Psoas muscle (tissue), 8 donors: ENCODE data around the gene SLC4A5. TPM values are rescaled to one million over a fixed set of nuclear protein-coding genes. Genes with fewer than 3 reads are reported as not detected.

Experiments used
- ATAC-seq, 4 donors: fragments of 200-7000 bp; cut with Tn5 transposase; one replicate each; pipeline ENCODE4 v1.9.1; 2020; ENCODE audit warnings: moderate library complexity in 3 of 4, mild to moderate bottlenecking in 2 of 4
- DNase-seq, 2 donors: peaks; one replicate each; pipeline ENCODE4 v3.0.0-alpha.2; 2020
- H3K27ac ChIP-seq: fragments of 200-600 bp; one replicate; pipeline ENCODE4 v1.8.0; 2022
- H3K27me3 ChIP-seq, 3 donors: fragments of 200-600 bp in 1 of 3; one replicate each; pipeline versions ENCODE4 v1.6.1 to v1.8.0; 2013 to 2022; ENCODE audit warnings: low read length in 2 of 3, mild to moderate bottlenecking in 2 of 3, moderate library complexity in 1 of 3; ENCODE audit not compliant: insufficient read depth in 3 of 3
- H3K36me3 ChIP-seq, 2 donors: fragments of 200-600 bp in 1 of 2; one replicate each; pipeline versions ENCODE4 v1.6.1 to v1.8.0; 2013 to 2022; ENCODE audit warnings: low read depth in 1 of 2, mild to moderate bottlenecking in 1 of 2, moderate library complexity in 1 of 2; ENCODE audit not compliant: insufficient read depth in 1 of 2
- H3K4me1 ChIP-seq: fragments of 200-600 bp; one replicate; pipeline ENCODE4 v1.8.0; 2022
- H3K4me3 ChIP-seq: fragments of 200-600 bp; one replicate; pipeline ENCODE4 v1.8.0; 2022; ENCODE audit warnings: mild to moderate bottlenecking
- H3K9me3 ChIP-seq: fragments of 200-600 bp; one replicate; pipeline ENCODE4 v1.8.0; 2022
- WGBS, 3 donors: extraction: QIAGEN DNeasy Blood & Tissue Kit; methylation state at CpG; one replicate each; pipeline versions ENCODE4 v1.1.6 to v1.1.7; 2013; 5-methylcytosine and 5-hydroxymethylcytosine counted together
- intact Hi-C, 2 donors: fragments of 100-400 bp; cut with DNase I; formaldehyde crosslinking; loops; one replicate each; pipeline versions ENCODE4 v1.11.0 to v1.14.2; 2022
- polyA plus RNA-seq, 3 donors: library from polyadenylated mRNA; stranded (reverse); fragments of 200-250 nt; gene quantifications; one replicate each; pipeline ENCODE4 v1.2.3, GENCODE V29; 2013
- total RNA-seq, 4 donors: library from RNA; stranded (reverse); fragmentation: NEBNext Ultra II Directional in 2 of 4; extraction: Animal tissue kit (Norgen Biotek cat#: 25700) in 2 of 4; gene quantifications; one replicate each; pipeline versions ENCODE4 v1.2.1 to v1.2.4, GENCODE V29; 2021 to 2023
- TF ChIP-seq, protein P1 (sequence below): fragments of 200-600 bp; IDR thresholded peaks from one replicate; pipeline ENCODE4 v1.8.0; 2022; ENCODE audit warnings: antibody characterized with exemption
- donor health status: healthy with polysubstance abuse.
- donor health status: DM: no; HTN: no; CAD: no; lungs with moderate emphysema.
- donor health status: Bipolar disorder and iron deficiency.
- donor health status: healthy.
- donor health status: DM: yes; HTN: yes; CAD: no.
- donor health status: DM: no; HTN: no; CAD: no.
- donor health status: DM: no; HTN: no; CAD: no.
- donor health status: DM: yes; HTN: yes; CAD: no.

The SLC4A5 gene
- total and polyA plus RNA-seq, 7 donors = 0.27 to 5.7 (median 0.57) TPM

DNA sequence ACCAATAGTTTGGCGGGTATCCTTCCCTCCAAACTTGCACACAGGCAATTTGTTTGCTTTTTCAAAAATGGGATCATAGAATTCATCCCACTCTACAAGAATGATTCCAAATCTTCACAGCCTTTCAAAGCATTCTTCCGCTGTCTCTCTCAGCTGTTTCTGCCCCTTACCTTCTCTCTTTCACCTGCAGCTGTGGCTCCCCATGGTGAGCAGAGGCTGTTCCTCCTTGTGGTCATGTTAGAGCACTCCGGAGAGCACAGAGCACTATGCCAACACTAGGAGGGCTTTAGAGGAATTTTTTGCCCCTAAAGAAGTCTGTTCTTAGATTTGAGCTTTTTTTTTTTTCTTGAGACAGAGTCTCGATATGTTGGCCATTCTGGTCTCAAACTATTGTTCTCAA lies 114.4 kb downstream of the SLC4A5 start:
- H3K4me1 ChIP-seq = peaks cover 12% of the 10 kb centered on the region
- H3K27ac ChIP-seq = no peak overlapping the region
- H3K27me3 ChIP-seq = no peaks in the 10 kb centered on the region
- H3K36me3 ChIP-seq = no peaks in the 10 kb centered on the region
- WGBS, 3 donors = 88 to 99% (median 92%) methylated on average over 3 to 4 of the region's 4 CpGs
- ATAC-seq = no peak
- H3K9me3 ChIP-seq = no peaks in the 10 kb centered on the region
- TF ChIP-seq, protein P1, sequence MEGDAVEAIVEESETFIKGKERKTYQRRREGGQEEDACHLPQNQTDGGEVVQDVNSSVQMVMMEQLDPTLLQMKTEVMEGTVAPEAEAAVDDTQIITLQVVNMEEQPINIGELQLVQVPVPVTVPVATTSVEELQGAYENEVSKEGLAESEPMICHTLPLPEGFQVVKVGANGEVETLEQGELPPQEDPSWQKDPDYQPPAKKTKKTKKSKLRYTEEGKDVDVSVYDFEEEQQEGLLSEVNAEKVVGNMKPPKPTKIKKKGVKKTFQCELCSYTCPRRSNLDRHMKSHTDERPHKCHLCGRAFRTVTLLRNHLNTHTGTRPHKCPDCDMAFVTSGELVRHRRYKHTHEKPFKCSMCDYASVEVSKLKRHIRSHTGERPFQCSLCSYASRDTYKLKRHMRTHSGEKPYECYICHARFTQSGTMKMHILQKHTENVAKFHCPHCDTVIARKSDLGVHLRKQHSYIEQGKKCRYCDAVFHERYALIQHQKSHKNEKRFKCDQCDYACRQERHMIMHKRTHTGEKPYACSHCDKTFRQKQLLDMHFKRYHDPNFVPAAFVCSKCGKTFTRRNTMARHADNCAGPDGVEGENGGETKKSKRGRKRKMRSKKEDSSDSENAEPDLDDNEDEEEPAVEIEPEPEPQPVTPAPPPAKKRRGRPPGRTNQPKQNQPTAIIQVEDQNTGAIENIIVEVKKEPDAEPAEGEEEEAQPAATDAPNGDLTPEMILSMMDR = no peak
- H3K4me3 ChIP-seq = no peak overlapping the region
- no peak for DNase-seq
- intact Hi-C loops = no loop called here

DNA sequence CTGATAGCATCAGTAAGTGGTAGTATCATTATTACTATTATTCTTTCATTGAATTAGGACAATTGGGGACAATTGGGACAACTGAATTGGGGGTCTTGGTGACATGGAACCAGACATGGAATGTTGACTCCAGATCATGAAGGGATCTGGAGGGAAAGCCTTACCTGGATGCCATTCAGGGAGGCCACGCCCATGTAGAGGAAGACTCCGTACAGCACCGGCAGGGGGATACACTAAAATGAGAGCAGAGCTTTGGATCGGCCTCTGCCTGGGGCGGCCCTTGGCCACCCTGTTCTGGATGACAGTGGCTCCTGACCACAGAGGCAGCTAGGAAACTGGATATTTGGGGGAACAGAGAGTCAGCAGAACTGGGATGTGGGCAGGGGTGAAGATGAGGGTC lies 115.6 kb downstream of the SLC4A5 start:
- no peak for DNase-seq
- Histone ChIP-seq H3K4me1 (peaks cover 15% of the 10 kb centered on the region), H3K27me3 (no peaks in the 10 kb centered on the region), H3K27ac (peak overlapping the region; percentile 68), H3K36me3 (no peaks in the 10 kb centered on the region), H3K4me3 (no peak overlapping the region), H3K9me3 (no peaks in the 10 kb centered on the region)
- TF ChIP-seq, protein P1 = no peak
- 53 to 76% (median 67%) methylated on average over 5 of the region's 5 CpGs for WGBS, 3 donors
- ATAC-seq = peak in 2 of 4 donors; percentile 25 to 39
- intact Hi-C loops = no loop called here

DNA sequence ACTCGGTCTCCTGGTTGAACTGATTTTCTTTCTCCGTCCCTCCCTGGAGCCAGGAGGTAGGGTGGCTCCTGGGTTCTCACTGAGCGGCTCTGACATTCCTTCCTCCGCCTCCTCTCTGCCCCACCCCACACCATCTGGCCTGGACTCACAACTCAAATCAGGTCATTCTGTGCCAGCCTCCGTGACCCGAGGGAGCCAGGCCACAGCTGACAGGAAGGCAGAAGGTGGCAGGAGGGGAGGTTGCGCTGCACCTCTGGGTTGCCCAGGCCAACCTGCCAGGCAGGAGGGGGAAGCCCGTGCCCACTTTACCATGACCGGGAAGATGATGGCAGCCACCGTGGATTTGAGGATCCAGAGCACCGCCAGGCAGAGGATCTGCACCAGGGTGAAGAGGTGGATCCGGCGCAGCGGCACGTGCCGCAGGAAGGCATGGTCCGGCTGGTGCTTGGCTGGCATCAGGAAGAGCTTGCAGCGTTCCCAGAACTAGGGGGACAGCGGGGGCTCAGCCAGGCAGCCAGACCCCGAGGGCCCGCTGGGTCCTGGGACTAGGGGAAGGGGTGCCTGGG lies 116.5 kb downstream of the SLC4A5 start:
- H3K4me1 ChIP-seq = peaks cover 15% of the 10 kb centered on the region
- DNase-seq = peak; percentile 38 to 80
- no peaks in the 10 kb centered on the region for H3K36me3 ChIP-seq
- no peaks in the 10 kb centered on the region for H3K9me3 ChIP-seq
- no peaks in the 10 kb centered on the region for H3K27me3 ChIP-seq
- ATAC-seq = peak; percentile 80 to 95 (median 92)
- WGBS, 3 donors = 35 to 55% (median 39%) methylated on average over 21 of the region's 21 CpGs
- H3K27ac ChIP-seq = peak overlapping the region; percentile 68
- TF ChIP-seq, protein P1 = no peak
- intact Hi-C loops = no loop called here
- peak overlapping the region; percentile 46 for H3K4me3 ChIP-seq

DNA sequence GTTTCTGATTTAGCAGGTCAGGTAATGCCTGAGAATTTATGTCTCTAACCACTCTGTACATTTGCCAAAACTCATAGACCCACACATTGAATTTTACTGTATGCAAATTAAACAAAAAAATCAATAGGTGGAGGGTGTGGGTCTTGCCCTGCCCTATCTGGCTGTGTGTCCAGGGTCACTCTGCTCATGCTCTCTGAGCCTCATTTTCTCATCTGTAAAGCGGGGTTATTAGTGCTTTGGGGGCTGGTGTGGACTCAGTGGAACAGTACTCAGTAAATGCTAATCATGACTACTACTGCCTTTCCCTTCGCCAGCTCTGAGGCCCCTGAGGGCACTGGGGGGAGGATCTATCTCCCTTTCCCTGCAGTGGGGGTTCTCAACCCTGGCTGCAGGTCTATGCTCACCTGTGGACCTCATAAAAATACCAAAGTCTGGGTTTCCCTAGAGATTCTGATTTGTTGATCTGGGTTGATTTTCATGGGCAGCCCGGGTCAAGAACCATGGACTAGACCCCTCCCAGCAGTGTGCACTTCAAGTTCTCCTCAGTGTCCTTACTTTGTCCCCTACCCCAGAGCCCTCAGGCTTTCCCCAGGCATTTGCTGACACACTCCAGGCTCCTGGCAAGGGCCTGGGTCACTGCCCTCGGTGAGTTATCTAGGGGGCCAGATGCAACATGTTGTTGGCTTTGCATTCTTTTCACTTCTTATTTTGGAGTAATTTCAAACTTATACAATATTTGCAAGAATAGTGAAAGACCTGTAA lies 117.3 kb downstream of the SLC4A5 start:
- TF ChIP-seq, protein P1 = no peak
- intact Hi-C loops = no loop called here
- peaks cover 15% of the 10 kb centered on the region for H3K4me1 ChIP-seq
- WGBS, 3 donors = 53 to 68% (median 57%) methylated on average over 4 of the region's 4 CpGs
- H3K4me3 ChIP-seq = peak overlapping the region; percentile 46
- DNase-seq = no peak
- H3K9me3 ChIP-seq = no peaks in the 10 kb centered on the region
- no peaks in the 10 kb centered on the region for H3K27me3 ChIP-seq
- H3K27ac ChIP-seq = peak overlapping the region; percentile 68
- no peaks in the 10 kb centered on the region for H3K36me3 ChIP-seq
- peak in 3 of 4 donors; percentile 29 to 53 (median 49) for ATAC-seq
